CD14-positive monocyte (primary cell): ENCODE measurements around the gene B3GNT7. TPM values are rescaled to one million over a fixed set of nuclear protein-coding genes. Genes with fewer than 3 reads are reported as not detected.

Source experiments
- DNase-seq, 3 donors: peaks; one replicate each; pipeline ENCODE4 v3.0.0-alpha.2; 2011 to 2022
- H2AFZ ChIP-seq: 2 replicates; pipeline ENCODE4 v1.6.0; 2012; ENCODE audit warnings: mild to moderate bottlenecking, low read depth, low read length, inconsistent platforms; ENCODE audit not compliant: insufficient read depth, poor library complexity, severe bottlenecking
- H3K27ac ChIP-seq, 2 donors: 1 replicate in 1 of 2; 2 replicates in 1 of 2; pipeline ENCODE4 v1.5.1; 2012 to 2013; ENCODE audit warnings: low read length in 2 of 2, control low read depth in 1 of 2, inconsistent platforms in 1 of 2, low read depth in 1 of 2, mild to moderate bottlenecking in 1 of 2
- H3K27me3 ChIP-seq, 2 donors: one replicate each; pipeline versions ENCODE4 v1.6.0 to v1.6.1; 2011 to 2013; ENCODE audit warnings: low read length in 2 of 2; ENCODE audit not compliant: control insufficient read depth in 2 of 2, insufficient read depth in 2 of 2
- H3K36me3 ChIP-seq, 2 donors: replicated peaks in 1 of 2; 1 replicate in 1 of 2; 2 replicates in 1 of 2; pipeline versions ENCODE4 v1.5.1 to v1.6.1; 2012 to 2013; ENCODE audit warnings: low read length in 2 of 2, control low read depth in 1 of 2, inconsistent platforms in 1 of 2, mild to moderate bottlenecking in 1 of 2; ENCODE audit not compliant: insufficient read depth in 2 of 2, control insufficient read depth in 1 of 2
- H3K4me1 ChIP-seq, 2 donors: 1 replicate in 1 of 2; 2 replicates in 1 of 2; pipeline versions ENCODE4 v1.5.1 to v1.6.1; 2012 to 2013; ENCODE audit warnings: low read length in 2 of 2, control low read depth in 1 of 2, inconsistent platforms in 1 of 2, mild to moderate bottlenecking in 1 of 2, moderate library complexity in 1 of 2; ENCODE audit not compliant: insufficient read depth in 2 of 2, control insufficient read depth in 1 of 2
- H3K4me2 ChIP-seq: replicated peaks from 2 replicates; pipeline ENCODE3; 2012; ENCODE audit warnings: low read length, moderate library complexity, mild to moderate bottlenecking; ENCODE audit not compliant: poor library complexity, severe bottlenecking; ENCODE audit errors: extremely low read depth
- H3K4me3 ChIP-seq, 3 experiments: fragments of 200-600 bp in 1 of 3; sonication (generic) in 1 of 3; replicated peaks in 1 of 3; 1 replicate in 2 of 3; 2 replicates in 1 of 3; pipeline ENCODE4 v1.5.1; 2011 to 2013; ENCODE audit warnings: low read length in 3 of 3, mild to moderate bottlenecking in 3 of 3, control low read depth in 2 of 3, low read depth in 2 of 3, inconsistent platforms in 1 of 3, moderate library complexity in 1 of 3
- H3K79me2 ChIP-seq: 2 replicates; pipeline ENCODE4 v1.6.0; 2012; ENCODE audit warnings: mild to moderate bottlenecking, control low read depth, inconsistent platforms, low read length, moderate library complexity; ENCODE audit not compliant: insufficient read depth
- H3K9ac ChIP-seq: 2 replicates; pipeline ENCODE4 v1.6.0; 2017; ENCODE audit warnings: low read length, mild to moderate bottlenecking; ENCODE audit not compliant: insufficient read depth, poor library complexity, severe bottlenecking
- H3K9me3 ChIP-seq, 2 donors: replicated peaks in 1 of 2; 1 replicate in 1 of 2; 2 replicates in 1 of 2; pipeline versions ENCODE4 v1.5.1 to v1.6.1; 2012 to 2013; ENCODE audit warnings: low read length in 2 of 2, control low read depth in 1 of 2; ENCODE audit not compliant: control insufficient read depth in 1 of 2, insufficient read depth in 1 of 2
- H4K20me1 ChIP-seq: 2 replicates; pipeline ENCODE4 v1.6.0; 2012; ENCODE audit warnings: mild to moderate bottlenecking, low read length, control low read depth, moderate library complexity; ENCODE audit not compliant: insufficient read depth
- H3K27ac Mint-ChIP-seq, 7 donors: one replicate each; pipeline ENCODE4 v1.8.0; 2020; ENCODE audit warnings: mild to moderate bottlenecking in 7 of 7, mixed read lengths in 7 of 7, moderate library complexity in 6 of 7, inconsistent platforms in 2 of 7
- H3K27me3 Mint-ChIP-seq, 3 donors: one replicate each; pipeline ENCODE4 v1.8.0; 2021 to 2022; ENCODE audit warnings: low read depth in 3 of 3, mild to moderate bottlenecking in 3 of 3, mixed read lengths in 3 of 3, moderate library complexity in 3 of 3, inconsistent platforms in 1 of 3
- H3K36me3 Mint-ChIP-seq, 2 donors: one replicate each; pipeline ENCODE4 v1.8.0; 2020; ENCODE audit warnings: mixed read lengths in 2 of 2, inconsistent platforms in 1 of 2, mild to moderate bottlenecking in 1 of 2
- H3K4me1 Mint-ChIP-seq: one replicate; pipeline ENCODE4 v1.8.0; 2020; ENCODE audit warnings: mild to moderate bottlenecking, mixed read lengths
- H3K4me3 Mint-ChIP-seq, 2 donors: one replicate each; pipeline ENCODE4 v1.8.0; 2020; ENCODE audit warnings: mild to moderate bottlenecking in 2 of 2, mixed read lengths in 2 of 2, moderate library complexity in 1 of 2
- H3K9me3 Mint-ChIP-seq, 7 donors: one replicate each; pipeline ENCODE4 v1.8.0; 2020 to 2022; ENCODE audit warnings: mixed read lengths in 7 of 7, mild to moderate bottlenecking in 6 of 7, moderate library complexity in 6 of 7, inconsistent platforms in 2 of 7
- CTCF ChIP-seq: fragments of 200-600 bp; IDR thresholded peaks from one replicate; pipeline ENCODE4 v1.8.0; 2022; ENCODE audit warnings: antibody characterized with exemption, mild to moderate bottlenecking
- WGBS: methylation state at CpG from one replicate; pipeline ENCODE4 v1.1.5; 2013; ENCODE audit warnings: missing lambda C conversion rate; ENCODE audit not compliant: insufficient coverage; 5-methylcytosine and 5-hydroxymethylcytosine counted together
- intact Hi-C, 2 donors: fragments of 100-400 bp; cut with micrococcal nuclease; formaldehyde crosslinking; loops; one replicate each; pipeline versions ENCODE4 v1.15.0 to v1.15.1; 2023
- polyA plus RNA-seq, 3 donors: library from polyadenylated mRNA; depleted of rRNA in 1 of 3; unstranded in 2 of 3; stranded (reverse) in 1 of 3; fragments of 300-500 nt in 2 of 3; fragments of >200 nt in 1 of 3; fragmentation: Illumina TruSeq in 2 of 3; gene quantifications; 1 replicate in 2 of 3; 2 replicates in 1 of 3; pipeline ENCODE4 v1.2.3, GENCODE V29; 2012 to 2021

Gene B3GNT7
- polyA plus RNA-seq, 3 donors, result 0.05 TPM; not detected in 2

GRCh38 chr2:231370429-231370748 lies 25.1 kb upstream of the B3GNT7 start:
- no peaks in the 10 kb centered on the region for H4K20me1 ChIP-seq
- H3K27ac Mint-ChIP-seq, result no peak overlapping the region
- no peaks in the 10 kb centered on the region for H3K4me1 ChIP-seq
- no peak overlapping the region for H3K4me2 ChIP-seq
- no peaks in the 10 kb centered on the region for H3K36me3 ChIP-seq
- no peaks in the 10 kb centered on the region for H3K9me3 Mint-ChIP-seq
- peaks cover 6% of the 10 kb centered on the region for H3K4me1 Mint-ChIP-seq
- H2AFZ ChIP-seq, result no peak overlapping the region
- H3K9ac ChIP-seq, result no peak overlapping the region
- H3K27me3 Mint-ChIP-seq, result peaks cover 0 to 2% (median 1%) of the 10 kb centered on the region in 3 donors
- H3K79me2 ChIP-seq, result no peaks in the 10 kb centered on the region
- H3K4me3 Mint-ChIP-seq, result no peak overlapping the region
- no peaks in the 10 kb centered on the region for H3K9me3 ChIP-seq
- intact Hi-C loops, result no loop called here
- H3K27me3 ChIP-seq, result no peaks in the 10 kb centered on the region
- WGBS, result 94% methylated on average over 5 of the region's 6 CpGs
- no peak for DNase-seq
- no peak overlapping the region for H3K4me3 ChIP-seq
- H3K36me3 Mint-ChIP-seq, result no peaks in the 10 kb centered on the region
- no peak overlapping the region for H3K27ac ChIP-seq
- TF ChIP-seq CTCF, result no peak

DNA sequence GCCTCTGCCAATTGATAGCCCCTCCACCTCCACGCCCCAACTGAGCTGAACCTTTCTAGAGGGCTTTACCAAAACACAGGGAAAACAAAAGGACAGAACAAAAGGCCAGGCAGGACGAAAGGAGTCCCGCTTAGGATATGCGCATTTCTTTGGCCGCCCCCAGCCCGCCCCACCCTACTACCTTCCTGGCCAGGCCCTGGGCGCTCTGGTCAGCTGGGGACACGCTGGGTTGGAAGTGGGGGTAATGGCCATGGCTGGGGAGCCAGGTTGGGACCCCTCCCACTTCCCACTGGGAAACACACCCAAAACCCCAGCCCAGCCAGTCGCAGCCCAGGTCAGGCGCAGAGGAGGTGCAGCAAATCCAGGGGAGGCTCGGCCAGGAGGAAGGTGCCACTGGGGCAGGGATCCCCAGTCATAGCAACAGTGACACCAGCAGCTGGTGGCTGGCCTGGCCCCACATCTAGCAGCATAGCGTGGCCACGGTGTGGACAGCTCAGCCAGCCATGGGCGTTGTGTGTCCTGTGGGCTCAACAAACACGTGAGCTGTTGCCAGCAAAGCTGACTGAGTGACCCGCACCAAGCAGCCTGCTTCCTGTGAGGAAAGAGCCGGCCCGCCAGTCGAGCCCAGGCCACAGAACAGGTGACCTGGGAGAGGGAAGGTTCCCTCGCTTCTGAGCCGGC lies 24.6 kb upstream of the B3GNT7 start:
- Mint-ChIP-seq H3K9me3 (no peaks in the 10 kb centered on the region), H3K36me3 (no peaks in the 10 kb centered on the region), H3K27me3 (peaks cover 0 to 2% (median 1%) of the 10 kb centered on the region in 3 donors), H3K4me3 (no peak overlapping the region), H3K4me1 (peaks cover 5% of the 10 kb centered on the region), H3K27ac (no peak overlapping the region)
- H3K79me2 ChIP-seq, result no peaks in the 10 kb centered on the region
- H3K9me3 ChIP-seq, result no peaks in the 10 kb centered on the region
- H3K36me3 ChIP-seq, result no peaks in the 10 kb centered on the region
- H3K27ac ChIP-seq, result no peak overlapping the region
- no peaks in the 10 kb centered on the region for H3K4me1 ChIP-seq
- no peak for DNase-seq
- no peaks in the 10 kb centered on the region for H4K20me1 ChIP-seq
- no peaks in the 10 kb centered on the region for H3K27me3 ChIP-seq
- no peak overlapping the region for H2AFZ ChIP-seq
- intact Hi-C loops, result no loop called here
- no peak overlapping the region for H3K4me2 ChIP-seq
- WGBS, result 69% methylated on average over 14 of the region's 21 CpGs
- H3K4me3 ChIP-seq, result no peak overlapping the region
- H3K9ac ChIP-seq, result no peak overlapping the region
- TF ChIP-seq CTCF, result no peak
